Measurements from ENCODE around the gene PNMA1. TPM values are rescaled to one million over a fixed set of nuclear protein-coding genes. Genes with fewer than 3 reads are reported as not detected.

PNMA1 gene
- total and polyA plus RNA-seq, 2 of the 13 experiments (the other 11 are each of a cell fraction or from before 2014, with no cell fraction given) = 7.0 to 8.3 TPM

GRCh38 chr14:73728717-73729330, 14.6 kb upstream of the PNMA1 start (continued):
- TF ChIP-seq FOXA3 (CRISPR knock-in tag; IDR thresholded peaks at IDR 0.05) = peak; percentile 16; the same call in 1 of the 2 replicates
- no peak for TF ChIP-seq TCF7 (IDR thresholded peaks at IDR 0.05; ENCODE audit: low read depth)
- peak; percentile 98 for TF ChIP-seq STAG1 (CRISPR knock-in tag; IDR thresholded peaks at IDR 0.05)
- no peak for TF ChIP-seq HOMEZ (CRISPR knock-in tag; IDR thresholded peaks at IDR 0.05; ENCODE audit: low read depth)
- no peak for TF ChIP-seq BHLHE40 (IDR thresholded peaks at IDR 0.05; ENCODE audit: low read length)
- TF ChIP-seq PPARG (CRISPR knock-in tag; conservative IDR thresholded peaks at IDR 0.05) = peak; percentile 85
- TF ChIP-seq XRCC5 (optimal IDR thresholded peaks at IDR 0.05; ENCODE audit: low read length) = peak; percentile 45
- no peak for TF ChIP-seq ZZZ3 (CRISPR knock-in tag; IDR thresholded peaks at IDR 0.05; ENCODE audit: borderline replicate concordance)
- no peak for TF ChIP-seq WIZ (CRISPR knock-in tag; IDR thresholded peaks at IDR 0.05)
- TF ChIP-seq HNRNPUL1 (IDR thresholded peaks at IDR 0.05; ENCODE audit: low read depth, low read length) = no peak
- peak; percentile 95 for TF ChIP-seq MIXL1 (CRISPR knock-in tag; IDR thresholded peaks at IDR 0.05)
- TF ChIP-seq FOSL2 (CRISPR knock-in tag; IDR thresholded peaks at IDR 0.05) = peak; percentile 41; the same call in 1 of the 2 replicates
- TF ChIP-seq ZNF572 (CRISPR knock-in tag; IDR thresholded peaks at IDR 0.05) = 0 out of 2 replicates have a peak, but pooled peaks have one; percentile 25
- TF ChIP-seq REST (IDR thresholded peaks at IDR 0.05; ENCODE audit: borderline replicate concordance in 1 of 2, low read depth in 1 of 2, low read length in 2 of 2) = no peak
- TF ChIP-seq GATAD2A (CRISPR knock-in tag; IDR thresholded peaks at IDR 0.05) = no peak
- peak; percentile 53; the same call in 1 of the 2 replicates for TF ChIP-seq SAP130 (CRISPR knock-in tag; IDR thresholded peaks at IDR 0.05; ENCODE audit: low read depth)
- 0 out of 2 replicates have a peak, but pooled peaks have one; percentile 41 for TF ChIP-seq SMAD3 (CRISPR knock-in tag; IDR thresholded peaks at IDR 0.05)
- no peak for TF ChIP-seq GABPA (IDR thresholded peaks at IDR 0.05; ENCODE audit: low read depth, low read length)
- 0 out of 2 replicates have a peak, but pooled peaks have one; percentile 22 for TF ChIP-seq GABPA (CRISPR knock-in tag; IDR thresholded peaks at IDR 0.05; ENCODE audit: low read depth)
- no peak for TF ChIP-seq GTF2F1 (IDR thresholded peaks at IDR 0.05; ENCODE audit: low read length)
- no peak for TF ChIP-seq ZC3H4 (CRISPR knock-in tag; IDR thresholded peaks at IDR 0.05; ENCODE audit: borderline replicate concordance)
- peak; percentile 75; the same call in 1 of the 2 replicates for TF ChIP-seq NR2F2 (IDR thresholded peaks at IDR 0.05; ENCODE audit: borderline replicate concordance, low read depth)
- TF ChIP-seq ASH2L (IDR thresholded peaks at IDR 0.05; ENCODE audit: insufficient read length, low read depth, low read length) = peak; percentile 36
- TF ChIP-seq SETDB1 (CRISPR knock-in tag; IDR thresholded peaks at IDR 0.05; ENCODE audit: borderline replicate concordance) = no peak
- no peak for TF ChIP-seq ZNF180 (CRISPR knock-in tag; IDR thresholded peaks at IDR 0.05; ENCODE audit: borderline replicate concordance, low read depth)

Data from HepG2 (cell line).